HG02610 (cell line): Measurements from ENCODE around the gene CRYGN.

Experiments used
- ATAC-seq: cut with Tn5 transposase; IDR thresholded peaks from one replicate; pipeline ENCODE4 v1.9.1; 2021; ENCODE audit warnings: mild to moderate bottlenecking, moderate library complexity; ENCODE audit not compliant: unreplicated experiment

CRYGN gene

DNA sequence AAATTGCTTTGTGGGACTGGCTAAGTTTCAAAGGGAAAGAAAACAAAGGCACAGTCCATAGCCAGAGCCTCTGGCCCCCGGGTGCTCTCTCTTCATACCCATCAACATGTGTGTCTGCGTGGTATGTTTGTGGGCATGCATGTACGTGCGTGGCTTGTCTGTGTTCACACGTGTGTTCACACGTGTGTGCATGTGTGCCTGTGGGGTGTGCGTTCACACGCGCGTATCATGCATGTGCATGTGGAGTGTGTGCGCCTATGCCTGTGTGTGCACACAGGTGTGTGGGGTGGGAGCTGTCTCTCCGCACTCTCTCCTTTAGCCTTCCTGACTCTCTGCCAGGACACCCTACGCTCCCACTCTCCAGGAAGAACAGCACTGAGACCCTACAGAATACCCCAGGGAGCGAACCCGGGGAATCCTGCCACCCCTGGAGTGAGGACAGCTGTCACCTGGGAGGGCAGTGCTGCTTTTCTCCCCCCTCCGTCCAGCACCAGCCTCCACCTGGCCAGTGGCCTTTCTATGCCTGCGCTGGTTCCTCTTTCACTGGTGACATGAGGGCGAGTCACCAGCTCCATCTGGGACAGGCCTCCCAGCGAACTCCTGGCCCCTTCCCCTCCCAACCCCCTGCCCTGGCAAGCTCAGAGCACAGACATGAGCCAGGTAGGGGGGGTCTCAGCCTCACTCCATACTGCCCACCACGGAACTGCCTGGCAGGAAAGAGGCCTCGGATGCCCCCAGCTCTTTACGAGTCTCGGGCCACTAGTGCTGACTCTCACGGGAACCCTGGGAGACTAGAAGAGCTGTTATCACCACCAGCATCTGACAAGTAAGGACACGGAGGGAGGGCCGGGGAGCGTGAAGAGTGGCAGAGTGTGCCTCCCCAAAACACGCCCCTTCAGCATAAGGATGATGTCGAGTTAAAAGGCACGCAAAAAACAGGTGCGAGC, 46.6 kb downstream of the CRYGN start:
- no peak for ATAC-seq

DNA sequence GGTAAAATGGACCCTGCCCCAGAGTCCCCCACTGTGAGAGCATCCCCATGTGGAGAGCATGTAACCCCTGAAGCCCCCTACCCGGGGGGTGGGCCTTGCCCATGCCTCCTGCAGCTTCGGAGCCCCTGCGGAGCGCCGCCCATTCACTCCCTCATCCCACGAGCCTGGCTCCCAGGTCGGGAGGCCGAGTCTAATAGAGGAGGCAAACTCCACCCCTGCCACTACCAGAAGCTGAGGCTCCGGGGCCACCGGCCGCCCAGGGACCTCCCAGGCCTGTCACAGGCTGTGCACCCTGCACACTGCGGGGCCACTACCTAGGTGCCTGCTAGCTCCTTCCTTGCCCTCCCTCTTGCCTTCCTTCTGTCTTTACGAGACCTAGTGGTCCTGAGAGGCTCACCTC, 47.5 kb downstream of the CRYGN start:
- ATAC-seq, result no peak

DNA sequence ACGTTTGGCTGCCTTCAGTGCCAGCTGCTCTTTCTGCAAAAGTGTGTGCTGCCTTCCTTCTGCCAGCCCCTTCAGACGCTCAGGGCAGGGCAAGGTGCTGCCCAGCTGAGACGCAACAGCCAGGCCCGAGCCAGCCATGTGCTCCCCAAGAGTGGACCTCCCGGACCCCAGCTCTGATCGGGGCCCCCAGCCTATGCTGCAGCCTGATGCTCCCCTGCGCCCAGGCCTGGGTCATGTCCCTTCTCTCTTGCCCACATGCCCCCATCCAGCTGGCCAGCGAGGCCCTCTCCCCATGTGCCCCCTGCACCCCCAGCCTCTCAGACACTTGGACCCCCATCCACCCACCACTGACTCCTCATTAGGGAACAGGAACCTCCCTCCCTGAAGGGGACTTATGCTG, 47.9 kb downstream of the CRYGN start:
- no peak for ATAC-seq

DNA sequence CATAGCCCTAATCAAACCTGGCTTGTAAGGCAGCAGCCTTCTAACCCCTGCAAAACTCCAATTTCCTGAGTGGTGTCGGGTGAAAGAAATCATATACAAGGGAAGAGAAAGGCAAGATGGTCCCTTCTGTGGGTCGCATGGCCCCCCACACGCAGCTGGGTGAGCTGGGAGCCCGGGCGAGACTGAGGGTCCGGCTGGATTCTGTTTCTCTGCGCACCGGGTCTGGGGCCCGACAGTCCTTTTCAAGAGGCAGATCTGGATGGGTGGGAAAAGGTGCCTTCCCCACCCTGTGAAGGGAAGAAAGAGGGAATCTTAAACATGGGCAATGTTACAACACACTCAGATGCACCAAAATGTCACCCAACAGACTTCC, 48.6 kb downstream of the CRYGN start:
- no peak for ATAC-seq

DNA sequence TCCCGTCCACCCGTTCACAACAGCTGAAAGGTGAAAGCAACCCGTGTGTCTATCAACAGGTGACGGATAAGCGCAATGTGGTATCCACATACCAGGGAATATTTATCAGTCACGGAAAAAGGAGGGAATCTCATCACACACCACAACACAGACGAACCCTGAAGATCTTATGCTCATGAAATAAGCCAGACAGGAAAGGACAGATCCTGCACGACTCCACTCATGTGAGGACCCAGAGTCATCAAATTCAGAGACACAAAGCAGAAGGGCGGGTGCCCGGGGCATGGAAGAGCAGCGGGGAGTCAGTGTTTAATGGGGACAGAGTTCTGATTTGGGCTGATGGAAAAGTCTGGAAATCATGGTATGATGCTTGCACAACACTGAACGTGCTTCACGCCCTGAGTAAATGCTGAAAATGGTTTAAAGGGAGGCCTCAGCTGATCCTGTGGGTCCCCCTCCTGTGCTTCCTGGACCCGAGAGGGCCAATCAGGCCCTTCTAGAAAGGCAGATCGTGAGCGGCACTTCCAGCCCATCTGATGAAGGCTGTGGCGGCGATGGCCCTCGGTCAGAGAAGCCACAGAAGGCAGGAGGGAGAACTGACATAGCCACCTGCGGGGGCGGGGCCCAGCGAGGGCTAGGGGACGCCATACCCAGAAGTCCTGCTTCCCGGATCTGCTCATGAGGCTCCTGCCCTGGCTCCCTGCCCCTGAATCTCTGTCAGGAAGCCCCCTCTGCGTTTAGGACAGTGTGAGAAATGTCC, 49.2 kb downstream of the CRYGN start:
- no peak for ATAC-seq

DNA sequence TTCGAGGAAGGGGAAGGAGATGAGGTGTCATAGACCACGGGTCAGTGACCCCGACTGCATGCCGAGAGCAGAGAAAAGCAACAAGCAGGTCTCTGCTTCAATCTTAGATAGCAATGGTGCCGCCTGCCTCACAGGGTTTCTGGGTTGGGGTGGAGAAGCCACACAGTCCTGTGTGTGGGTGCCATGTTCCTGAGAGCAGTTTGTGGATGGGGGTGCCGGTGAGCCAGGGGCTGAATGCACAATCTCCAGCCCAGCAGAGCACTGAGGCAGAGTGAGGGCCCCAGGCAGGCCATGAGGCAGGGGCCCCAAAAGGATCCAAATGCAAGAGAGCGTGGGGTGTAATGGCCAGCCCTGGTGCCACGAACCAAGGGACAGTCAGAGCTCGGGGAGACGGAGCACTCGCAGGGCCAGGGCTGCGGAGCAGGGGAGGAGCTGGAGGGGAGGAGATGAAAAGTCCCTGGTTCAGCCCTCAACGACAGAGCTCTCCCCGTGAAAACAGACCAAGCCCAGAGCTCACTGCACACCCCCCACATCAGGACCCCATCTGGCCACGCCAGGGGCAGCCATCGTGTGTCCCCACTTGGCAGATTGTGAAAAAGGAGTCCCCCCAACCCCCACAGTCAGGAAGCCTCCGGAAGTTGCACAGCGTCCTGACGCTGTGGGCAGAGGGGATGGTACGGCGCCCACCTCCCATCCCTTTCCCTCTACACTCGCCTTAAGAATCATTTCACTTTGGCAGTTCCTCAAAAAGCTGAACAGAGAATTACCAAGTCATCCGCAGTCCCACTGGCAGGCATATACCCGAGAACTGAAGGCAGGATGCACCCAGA, 50.0 kb downstream of the CRYGN start:
- no peak for ATAC-seq

DNA sequence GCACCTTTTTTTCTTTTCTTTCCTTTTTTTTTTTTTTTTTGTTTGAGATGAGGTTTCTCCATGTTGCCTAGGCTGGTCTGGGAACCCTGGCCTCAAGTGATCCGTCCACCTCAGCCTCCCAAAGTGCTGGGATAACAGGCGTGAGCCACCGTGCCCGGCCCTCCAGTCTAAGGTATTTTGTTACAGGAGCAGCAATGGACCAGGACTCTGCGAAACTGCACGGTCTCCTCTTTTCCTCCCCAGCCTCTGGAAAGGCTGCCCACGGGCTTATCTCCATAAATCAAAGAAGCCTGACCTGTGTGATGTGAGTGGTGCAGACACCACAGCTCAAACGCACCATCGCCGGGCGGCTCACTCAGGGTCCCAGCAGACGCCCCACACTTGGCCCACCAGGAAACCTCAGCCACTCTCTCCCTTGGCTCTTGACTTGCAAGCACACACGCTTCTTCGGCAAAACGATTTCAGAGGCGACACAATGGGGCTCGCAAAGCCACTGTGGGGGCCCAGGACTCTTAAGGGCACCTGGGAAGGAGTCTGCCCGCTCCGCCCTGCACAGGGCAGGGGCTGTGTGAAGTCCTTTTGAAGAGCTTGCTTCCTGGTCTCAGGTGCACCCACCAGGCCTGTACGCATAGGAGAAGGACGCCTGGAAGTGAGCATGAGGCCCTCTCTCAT, 50.7 kb downstream of the CRYGN start:
- no peak for ATAC-seq

DNA sequence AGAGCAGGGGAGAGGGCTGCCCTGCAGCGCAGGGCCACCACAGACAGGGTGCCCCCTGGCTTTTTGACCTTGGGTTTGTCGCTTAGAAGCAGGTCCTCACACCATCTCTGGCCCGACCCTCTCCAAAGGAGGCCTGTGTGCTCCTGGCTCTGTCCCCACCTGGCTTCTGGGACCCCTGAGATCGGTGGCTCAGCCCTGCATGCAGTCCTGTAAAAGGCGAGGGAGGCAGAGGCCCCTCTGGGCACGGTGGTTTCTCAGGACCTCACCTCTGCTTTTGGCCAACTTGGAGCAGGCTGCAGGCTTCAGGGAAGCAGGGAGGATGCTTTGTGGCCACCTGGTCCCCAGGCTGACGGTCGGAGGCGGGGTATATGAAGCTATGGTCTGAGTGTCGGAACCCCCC, 51.5 kb downstream of the CRYGN start:
- ATAC-seq, result no peak

DNA sequence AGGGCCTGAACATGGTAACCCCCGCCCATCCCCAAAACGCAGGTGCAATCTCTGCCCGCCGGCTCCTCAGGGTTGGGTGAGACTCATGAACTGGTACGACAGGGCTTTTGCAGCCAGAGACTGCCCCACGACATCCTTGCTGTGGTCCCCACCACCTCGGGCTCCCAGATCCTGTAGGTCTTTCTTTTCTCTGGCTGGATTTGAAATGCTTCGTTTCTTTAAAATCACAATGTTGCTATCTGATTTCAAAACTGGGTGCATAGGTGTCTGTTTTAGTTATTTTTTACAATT, 52.0 kb downstream of the CRYGN start:
- ATAC-seq, result no peak

DNA sequence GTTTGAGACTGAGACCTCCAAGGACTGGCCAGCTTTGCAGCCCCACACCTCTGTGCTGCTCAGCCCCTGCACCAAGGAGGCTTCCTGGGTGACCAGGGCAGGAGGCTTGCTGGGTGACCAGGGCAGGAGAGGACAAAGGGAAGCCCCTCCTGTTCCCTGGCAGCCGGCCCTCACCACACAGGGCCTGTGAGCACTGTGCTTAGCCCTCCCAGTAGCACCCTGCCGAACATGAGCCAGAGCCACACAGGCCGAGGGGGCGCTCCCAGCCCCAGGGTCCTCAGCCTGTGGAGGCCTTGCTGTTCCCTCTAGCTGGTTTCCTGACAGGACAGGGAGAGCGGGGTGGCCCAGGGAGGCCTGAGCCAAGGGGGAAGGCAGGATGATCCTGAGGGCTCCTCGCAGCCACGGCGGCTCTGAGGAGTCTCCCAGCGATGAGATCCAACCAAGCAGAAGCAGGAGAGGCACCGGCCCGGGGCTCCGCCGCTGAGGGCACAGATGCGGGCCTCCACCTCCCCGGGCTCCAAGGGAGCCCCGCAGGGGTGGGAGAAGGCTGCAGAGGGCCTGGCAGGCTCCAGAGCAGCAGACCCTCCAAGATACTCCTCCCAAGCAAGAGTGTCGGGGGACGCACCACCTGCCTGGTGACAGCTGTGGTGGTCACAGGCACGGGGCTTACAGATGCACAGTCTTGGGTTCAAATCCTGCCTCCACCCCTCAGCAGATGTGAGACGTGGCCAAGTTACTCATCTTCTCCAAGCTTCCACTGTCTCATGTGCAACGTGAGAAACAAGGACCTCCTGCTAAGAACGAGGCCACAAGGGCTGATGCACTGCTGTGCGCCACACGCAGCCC, 52.6 kb downstream of the CRYGN start:
- no peak for ATAC-seq

DNA sequence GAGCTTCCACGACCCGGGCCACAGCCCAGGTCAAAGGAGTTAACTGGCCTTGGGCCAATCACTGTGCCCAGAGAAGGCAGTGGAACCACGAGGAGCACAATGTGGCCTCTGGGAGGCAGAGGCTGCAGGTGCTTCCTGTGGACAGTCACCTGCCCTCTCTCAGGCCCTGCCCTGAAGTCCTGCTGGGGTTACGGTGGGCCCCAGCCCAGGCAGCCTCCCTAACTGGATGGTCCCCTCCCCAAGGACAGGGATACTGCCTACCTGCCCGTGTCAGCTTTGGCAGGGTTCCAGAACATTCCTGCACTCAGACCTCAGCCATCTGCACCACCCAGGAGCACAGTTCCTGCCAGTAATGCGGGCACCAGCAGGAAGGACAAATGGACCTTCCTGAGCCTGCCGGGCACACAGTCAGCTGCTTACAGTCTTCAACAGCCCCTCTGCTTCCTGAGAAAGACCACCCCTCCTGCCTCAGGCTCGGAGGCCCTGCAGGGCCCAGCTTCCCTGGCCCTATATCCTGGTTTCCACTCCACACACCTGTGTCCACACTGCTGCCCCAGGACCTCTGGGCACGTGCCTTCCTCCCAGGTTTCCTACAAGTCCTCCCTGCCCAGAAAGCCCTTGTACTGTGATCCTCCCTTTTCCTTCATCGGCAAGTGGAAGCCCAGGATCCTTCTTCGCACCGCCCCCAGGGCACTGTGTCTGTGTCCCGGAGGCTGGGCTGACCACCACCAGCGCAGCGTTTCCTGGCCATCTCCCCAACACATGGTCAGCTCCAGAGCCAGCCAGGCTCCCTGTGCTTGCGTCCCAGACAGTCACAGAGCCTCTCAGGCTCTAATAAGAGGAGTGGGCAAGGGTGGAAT, 53.4 kb downstream of the CRYGN start:
- no peak for ATAC-seq

DNA sequence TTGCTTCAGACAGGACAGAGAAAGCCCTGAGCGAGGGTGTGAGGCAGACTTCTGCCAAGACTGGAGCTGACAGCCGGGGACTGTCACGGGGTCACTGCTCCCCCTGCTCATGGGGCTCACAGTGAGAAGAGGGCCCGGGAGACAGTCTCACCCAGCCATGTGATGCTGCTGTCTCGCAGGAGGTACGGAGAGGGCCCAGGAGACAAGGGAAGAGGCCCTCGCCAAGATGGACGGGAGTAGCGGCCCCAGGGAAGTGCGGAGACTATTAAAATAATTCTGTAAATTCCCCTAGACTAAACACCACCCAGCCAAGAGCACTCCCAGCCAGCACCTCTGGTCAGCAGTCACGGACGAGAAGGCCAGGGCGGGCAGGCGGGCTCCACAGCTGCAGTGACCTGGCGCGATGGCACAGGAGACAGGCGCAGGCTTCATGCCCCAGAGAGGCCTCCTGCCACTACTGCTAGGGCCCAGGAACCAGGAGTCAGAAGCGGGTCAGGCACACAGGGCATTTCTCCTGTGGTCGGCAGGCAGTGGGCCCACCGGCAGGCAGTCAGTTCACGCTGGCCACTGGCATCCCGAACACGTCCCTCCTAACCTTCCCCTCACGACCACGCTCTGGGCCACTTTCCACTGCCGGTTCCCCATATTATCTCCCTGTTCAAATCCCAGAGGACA, 54.2 kb downstream of the CRYGN start:
- no peak for ATAC-seq

DNA sequence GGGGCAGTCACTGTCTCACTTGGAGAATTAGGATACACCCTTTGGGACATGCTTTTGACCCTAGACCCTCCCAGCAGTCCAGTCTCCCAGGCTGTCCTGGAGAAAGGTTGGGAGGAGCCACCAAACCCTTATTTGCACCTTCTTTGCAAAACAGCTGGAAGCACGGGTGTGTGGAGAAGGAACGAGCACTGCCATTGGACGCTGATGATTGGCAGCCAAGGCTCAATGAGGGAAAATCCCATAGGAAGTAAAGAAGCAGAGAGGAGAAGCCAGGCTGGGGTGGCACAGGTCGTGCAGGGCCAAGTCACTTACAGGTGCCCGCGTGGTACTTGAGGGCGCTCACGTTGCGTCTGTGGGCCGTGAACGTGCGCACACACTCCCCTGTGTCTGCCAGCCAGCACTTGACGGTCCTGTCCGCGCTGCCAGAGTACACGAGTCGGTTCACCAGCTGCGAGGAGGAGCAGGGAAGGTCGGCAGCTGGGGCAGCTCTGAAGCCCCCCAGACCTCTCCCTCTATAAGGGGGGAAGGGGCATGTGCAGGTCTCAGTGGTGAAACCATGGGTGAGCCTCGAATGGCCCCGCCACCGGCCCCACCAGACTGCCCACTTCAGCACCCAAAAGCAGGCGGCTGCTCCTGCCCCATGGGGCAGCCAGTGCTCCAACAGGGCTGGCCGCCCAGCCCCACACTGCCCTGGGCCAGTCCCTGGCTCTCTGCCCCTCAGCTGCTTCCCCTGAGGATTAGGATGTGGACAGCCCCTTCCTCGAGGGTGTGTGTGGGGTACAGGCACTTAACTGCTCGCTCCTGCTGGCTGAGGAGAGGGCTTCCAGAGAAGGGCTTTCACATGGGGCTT, 54.9 kb downstream of the CRYGN start:
- ATAC-seq, result no peak

DNA sequence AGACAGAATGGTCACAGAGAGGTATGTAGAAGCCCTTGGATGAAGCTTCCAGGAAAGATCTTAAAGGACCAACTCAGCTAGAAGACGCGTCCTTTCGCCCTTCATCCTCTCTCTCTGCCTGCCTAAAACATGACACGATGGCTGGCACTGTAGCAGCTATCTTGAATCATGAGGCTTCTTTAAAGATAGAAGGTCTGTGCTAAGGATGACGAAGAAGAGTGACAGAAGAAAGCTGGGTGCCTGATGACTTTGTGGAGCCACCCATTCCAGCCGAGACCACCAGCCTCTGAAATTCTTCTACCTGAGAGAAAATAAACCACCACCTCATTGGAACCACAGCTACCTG, 55.6 kb downstream of the CRYGN start:
- ATAC-seq, result no peak

DNA sequence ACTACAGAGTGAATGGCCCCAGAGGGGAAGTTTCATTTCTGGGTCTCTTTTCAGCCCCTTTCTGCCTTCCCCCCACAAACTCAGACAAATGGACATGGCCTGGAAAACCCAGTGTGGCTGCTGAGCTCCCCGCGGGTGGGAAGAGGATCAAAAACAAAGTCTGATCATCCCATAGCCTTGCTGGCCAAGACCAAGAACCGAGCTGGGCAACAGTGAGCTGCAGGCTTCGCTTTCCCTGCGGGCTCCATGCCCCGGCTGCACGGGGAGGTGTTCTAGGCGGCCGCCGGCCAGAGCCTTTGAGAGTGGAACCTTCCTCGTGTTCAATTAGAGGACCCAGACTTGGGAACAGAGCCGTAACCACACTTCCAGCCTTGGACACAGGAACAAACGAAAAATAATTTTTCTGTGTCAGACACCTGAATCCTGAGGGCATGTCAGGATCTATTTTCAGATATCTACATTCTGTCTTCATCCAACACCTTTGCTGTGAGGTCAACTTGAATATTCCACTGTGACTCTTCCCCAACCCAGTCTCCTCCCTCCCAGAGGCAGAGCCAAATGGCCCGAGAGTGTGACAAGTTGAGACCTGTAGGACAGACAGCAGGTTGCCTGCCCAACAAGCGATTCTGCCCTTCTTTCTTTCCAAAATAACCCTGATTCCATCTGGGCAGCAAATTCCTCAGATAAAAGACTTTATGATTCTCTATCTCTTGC, 56.1 kb downstream of the CRYGN start:
- ATAC-seq, result no peak

DNA sequence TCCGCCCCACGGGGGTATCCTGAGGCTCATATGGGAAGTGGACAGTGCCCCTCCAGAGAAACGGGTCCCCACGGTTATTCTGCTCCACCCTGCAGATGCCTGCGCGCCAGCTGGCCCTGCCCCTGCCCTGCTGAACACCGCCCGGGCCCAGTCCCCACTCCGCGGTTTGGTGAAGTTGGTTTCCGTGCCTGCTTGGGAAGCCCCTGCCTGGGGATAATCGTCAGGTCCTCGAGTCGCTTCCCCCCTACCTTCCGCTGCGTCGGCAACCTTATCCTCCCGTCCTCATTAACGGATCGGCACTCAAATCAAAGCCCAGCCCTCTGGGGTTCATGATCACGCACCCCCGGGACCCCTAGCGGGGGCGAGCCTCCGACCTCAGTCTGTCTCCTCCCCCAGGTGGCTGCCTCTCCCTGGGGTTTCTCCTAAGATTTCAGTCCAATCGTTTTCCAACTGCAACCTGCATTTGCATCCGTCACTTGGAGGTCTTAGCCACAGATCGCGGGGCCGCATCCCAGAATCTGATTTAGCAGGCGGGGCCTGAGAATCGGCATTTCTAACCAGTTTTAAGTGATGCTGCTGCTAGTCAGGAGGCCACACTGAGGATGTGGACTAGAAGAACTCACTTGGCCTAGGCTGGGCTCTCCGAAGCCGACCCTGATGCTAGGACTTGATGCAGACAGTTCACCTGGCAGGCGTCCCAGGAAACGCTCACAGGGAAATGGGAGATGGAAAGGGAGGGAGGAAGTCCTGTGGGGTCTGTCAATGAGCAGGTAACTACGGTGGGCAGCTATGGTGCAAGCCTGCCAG, 57.7 kb downstream of the CRYGN start:
- no peak for ATAC-seq
